NCI-H2107 treated with DMSO at 0.1 percent for 48 hours (cell line): ENCODE measurements around the gene ZNF790.
"Not testable (repeated sequence)": the region's sequence is repeated elsewhere in the genome, so short reads cannot be mapped to it uniquely, and the experiment has no call there.

Source experiments
- DNase-seq: peaks from one replicate; lab custom pipeline; 2025; ENCODE audit not compliant: unreplicated experiment; lab: John Stamatoyannopoulos, UW

The ZNF790 gene

GRCh38 chr19:36837906-36838783 lies at the start of gene ZNF790:
ZNF790 (minus strand) TSS chr19:36838387; CDS start chr19:36825619, 12,768 bp downstream.
- peak; percentile 74 for DNase-seq

- DNase-seq = no peak
These were observed 39.1 kb upstream of the ZNF790 start for GRCh38 chr19:36876993-36877938.

- DNase-seq = no peak
These were observed 13.7 kb upstream of the ZNF790 start for GRCh38 chr19:36851898-36852297.

GRCh38 chr19:36850559-36851442 lies 12.6 kb upstream of the ZNF790 start, which contains the start of gene ZNF345:
ZNF345 (plus strand) TSS chr19:36850876; CDS start chr19:36876831, 25,955 bp downstream.
- DNase-seq = peak; percentile 90

DNA sequence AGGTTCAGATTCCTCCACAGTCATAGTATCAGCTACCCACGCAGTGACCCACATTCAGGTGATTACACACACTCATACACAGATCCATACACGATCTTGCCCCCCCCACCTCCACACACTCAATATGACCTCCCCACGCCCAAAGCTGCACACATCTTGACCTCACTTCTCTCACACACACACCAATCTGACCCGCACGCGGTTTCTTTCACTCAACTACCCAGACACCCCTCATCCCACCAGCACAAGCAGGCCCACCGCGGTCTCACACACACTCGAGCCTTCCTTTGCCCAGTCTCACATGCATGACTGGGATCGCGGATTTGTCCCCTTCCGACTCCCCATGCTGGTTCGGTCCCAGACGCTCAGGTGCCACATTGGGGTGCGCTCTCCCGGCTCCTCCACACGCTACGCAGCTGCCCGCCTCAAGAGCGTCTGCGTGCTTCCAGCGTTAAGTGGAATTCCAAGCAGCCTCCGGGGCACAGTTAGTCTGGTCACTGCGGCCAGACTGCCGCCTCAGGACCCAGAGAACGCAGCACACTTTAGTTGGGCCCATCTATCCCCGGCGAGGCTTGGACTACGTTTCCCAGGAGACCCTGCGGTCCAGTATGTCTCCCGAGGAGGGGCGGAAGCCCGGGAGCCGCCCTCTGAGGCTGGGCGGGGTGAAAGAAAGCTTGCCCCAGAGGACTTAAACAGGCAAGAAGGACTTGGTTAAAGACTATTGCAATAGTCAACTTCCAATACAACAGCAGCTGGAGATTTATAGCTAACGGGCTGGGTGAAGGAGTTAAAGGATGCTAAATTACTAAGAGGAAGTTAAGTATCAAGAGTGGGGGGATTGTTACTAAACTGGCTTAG lies 11.7 kb upstream of the ZNF790 start:
- DNase-seq = peak; percentile 78

DNA sequence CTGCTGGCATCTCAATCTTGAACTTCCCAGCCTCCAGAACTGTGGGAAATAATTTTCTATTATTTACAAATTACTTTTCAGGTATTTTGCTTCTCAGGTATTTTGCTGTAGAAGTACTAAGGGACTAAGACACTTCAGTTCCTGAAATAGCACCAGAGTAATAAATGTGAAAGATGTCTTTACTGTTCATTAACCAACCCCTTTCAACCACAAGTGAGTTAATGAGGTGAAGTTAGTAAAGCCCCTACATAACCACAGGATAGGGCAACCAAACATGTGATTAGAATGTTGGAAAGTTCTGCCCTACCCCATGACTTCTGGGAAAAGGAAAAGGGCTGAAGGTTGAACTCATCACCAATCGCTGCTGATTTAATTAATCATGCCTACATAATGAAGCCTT lies 9.8 kb upstream of the ZNF790 start:
- no peak for DNase-seq

GRCh38 chr19:36838784-36839324 lies 667 bp upstream of the ZNF790 start:
- no peak for DNase-seq

- no peak for DNase-seq
These were observed 846 bp downstream of the ZNF790 start for GRCh38 chr19:36837176-36837905.

DNA sequence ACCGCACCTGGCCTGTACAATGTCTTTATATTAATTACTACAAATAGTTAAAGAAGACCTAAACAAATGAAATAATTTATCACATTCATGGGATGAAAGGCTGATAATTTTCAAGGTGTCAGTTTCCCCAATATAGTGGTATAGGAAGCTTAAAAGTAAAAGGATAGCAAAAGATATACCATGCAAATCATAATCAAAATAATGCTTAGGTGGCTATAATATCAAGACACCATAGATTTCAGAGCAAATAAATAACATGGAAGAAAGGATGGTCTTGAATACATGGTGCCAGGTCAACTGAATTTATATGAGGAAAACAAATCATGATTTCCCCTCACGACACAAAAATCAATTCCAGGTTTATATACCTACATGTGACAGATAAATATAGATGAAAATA lies 4.8 kb downstream of the ZNF790 start:
- DNase-seq = no peak

DNA sequence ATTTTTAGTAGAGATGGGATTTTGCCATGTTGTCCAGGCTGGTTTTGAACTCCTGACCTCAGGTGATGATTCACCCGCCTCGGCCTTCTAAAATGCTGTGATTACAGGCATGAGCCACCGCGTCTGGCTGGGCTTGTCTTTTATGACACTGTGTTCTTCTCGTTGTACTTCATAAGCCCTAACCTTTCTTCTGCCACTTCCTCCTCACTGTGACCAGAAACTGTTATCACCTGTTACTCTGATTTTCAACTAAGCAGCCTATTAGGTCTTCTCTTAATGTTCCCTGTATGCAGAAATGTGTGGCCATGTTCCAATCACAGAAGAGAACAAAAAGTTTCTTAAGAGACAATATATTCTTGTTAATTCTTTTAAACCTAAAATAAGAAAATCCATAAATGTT lies 16.4 kb downstream of the ZNF790 start:
- no peak for DNase-seq

DNA sequence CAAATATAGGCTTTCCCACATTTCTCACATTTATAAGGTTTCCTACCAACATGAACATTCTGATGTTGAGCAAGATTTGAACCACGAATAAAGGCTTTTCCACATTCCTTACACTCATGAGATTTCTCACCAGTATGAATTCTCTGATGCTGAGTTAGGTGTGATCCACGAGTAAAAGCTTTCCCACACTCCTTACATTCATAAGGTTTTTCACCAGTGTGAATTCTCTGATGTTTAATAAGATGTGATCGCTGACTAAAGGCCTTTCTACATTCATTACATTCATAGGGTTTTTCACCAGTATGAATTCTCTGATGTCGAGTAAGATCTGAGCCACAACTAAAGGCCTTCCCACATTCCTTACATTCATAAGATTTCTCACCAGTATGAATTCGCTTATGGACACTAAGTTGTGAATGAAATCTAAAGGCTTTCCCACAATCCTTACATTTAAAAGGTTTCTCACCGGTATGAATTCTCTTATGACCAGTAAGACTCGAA lies 19.0 kb downstream of the ZNF790 start:
- no peak for DNase-seq

DNA sequence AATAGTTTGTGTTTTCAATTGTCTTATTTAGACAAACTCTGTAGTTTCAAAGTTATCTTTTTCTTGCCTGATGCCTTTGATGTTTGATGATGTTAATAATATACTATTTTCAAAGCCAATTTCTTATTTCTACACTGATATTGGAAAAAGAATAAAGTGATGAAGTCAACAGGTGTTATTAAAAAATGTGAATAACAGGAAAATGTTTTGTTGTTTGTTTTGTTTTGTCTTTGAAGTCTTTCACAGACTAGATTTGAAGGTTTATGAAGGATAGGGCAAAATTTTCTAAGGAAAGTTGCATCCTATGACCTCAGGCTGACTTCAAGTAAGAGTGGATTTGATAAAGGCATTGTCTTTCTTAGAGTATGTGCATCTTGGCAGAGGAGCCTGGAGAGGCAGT lies 31.2 kb downstream of the ZNF790 start:
- DNase-seq = no peak

DNA sequence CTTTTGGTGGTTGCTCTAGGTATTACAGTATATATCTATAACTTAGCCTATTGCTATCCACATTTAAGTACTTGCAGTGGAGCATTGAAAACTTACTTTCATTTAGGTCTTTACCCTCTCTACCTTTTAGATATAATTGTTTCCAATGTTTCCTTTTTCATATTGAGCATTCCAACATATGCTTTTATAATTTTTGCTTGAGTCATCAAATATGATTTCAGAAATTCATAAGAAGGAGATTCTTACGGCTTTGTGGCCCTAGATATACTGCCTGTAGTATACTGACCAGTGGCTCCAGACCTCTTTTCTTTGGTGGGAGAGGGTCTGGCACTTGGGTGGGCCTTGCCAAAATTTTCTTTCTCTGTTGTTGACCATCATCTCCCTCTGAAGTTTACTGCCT lies 32.8 kb downstream of the ZNF790 start:
- no peak for DNase-seq

DNA sequence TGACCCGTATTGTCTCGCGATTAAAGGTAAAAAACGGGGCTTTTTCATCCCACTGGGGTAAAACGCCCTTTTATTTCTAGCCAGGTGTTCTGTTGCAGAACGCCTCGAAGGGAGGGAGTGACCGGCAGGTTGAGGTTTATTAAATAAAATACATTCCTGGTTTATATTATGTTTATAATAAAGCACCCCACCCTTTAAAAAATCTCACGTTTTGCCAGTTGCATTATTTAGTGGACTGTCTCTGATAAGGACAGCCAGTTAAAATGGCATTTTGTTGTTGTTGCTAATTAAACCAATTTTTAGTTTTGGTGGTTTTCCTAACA lies 40.4 kb downstream of the ZNF790 start:
- no peak for DNase-seq

- DNase-seq = no peak
These were observed 41.5 kb downstream of the ZNF790 start for GRCh38 chr19:36796714-36796992.

- DNase-seq = not testable (repeated sequence)
These were observed 46.6 kb downstream of the ZNF790 start for GRCh38 chr19:36791420-36792141.

DNA sequence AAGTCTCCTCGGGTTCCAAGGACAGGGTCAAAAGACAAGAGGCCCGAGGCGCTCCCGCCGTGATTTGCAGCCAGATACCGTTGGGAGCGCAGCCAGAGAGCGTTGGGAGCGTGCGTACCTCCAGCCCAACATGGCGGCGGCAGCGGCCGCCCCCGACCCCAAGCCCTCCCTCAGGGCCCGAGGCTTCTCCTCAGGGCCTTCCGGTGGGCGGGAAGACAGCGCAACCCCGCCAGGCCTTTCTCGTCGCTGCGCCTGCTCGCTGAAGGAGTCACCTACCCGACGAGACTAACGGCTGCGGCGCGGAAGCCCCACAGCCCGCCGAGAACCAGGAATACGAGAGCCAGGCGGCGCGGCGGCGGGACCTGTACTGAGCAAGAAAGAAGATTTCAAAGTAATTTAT lies 62.4 kb downstream of the ZNF790 start:
- no peak for DNase-seq

DNA sequence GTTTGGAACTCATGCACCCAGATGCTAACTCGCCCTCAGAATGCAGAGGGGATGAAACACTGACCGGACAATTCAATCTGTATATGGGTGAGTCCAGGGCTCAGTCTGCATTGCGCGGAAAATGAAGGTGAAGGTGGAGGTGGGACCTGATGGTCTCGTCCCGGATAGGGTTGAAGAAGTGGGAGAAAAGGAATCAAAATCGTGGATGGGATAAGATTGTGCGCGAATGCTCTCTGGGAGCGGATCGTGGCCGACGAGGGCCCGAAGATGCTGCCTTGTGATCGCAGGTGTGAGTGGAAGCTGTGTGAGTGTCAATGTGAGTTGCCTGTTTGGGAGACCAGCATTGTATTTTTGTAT lies 65.0 kb downstream of the ZNF790 start:
- no peak for DNase-seq
